Muscle of leg (tissue), 16 donors: Measurements from ENCODE around the gene TMEM50A. TPM values are rescaled to one million over a fixed set of nuclear protein-coding genes. Genes with fewer than 3 reads are reported as not detected.
"Not testable (repeated sequence)": the region's sequence is repeated elsewhere in the genome, so short reads cannot be mapped to it uniquely, and the experiment has no call there.

Experiments used
- DNase-seq: peaks from one replicate; pipeline ENCODE4 v3.0.0; 2013
- H3K27ac ChIP-seq: one replicate; pipeline ENCODE4 v1.5.1; 2013; ENCODE audit warnings: mild to moderate bottlenecking, low read length, control low read depth
- H3K27me3 ChIP-seq: one replicate; pipeline ENCODE4 v1.6.1; 2013; ENCODE audit warnings: low read length; ENCODE audit not compliant: control insufficient read depth, insufficient read depth
- H3K36me3 ChIP-seq: one replicate; pipeline ENCODE4 v1.6.1; 2013; ENCODE audit warnings: low read length; ENCODE audit not compliant: control insufficient read depth, insufficient read depth
- H3K4me1 ChIP-seq: one replicate; pipeline ENCODE4 v1.6.1; 2013; ENCODE audit warnings: low read length; ENCODE audit not compliant: control insufficient read depth, insufficient read depth
- H3K4me3 ChIP-seq: one replicate; pipeline ENCODE4 v1.5.1; 2013; ENCODE audit warnings: low read length, control low read depth
- H3K9me3 ChIP-seq: replicated peaks from 2 replicates; pipeline ENCODE4 v1.6.1; 2013; ENCODE audit warnings: low read depth, low read length; ENCODE audit not compliant: control insufficient read depth
- WGBS: methylation state at CpG from one replicate; pipeline ENCODE4 v1.1.5; 2013; ENCODE audit warnings: missing lambda C conversion rate; ENCODE audit not compliant: insufficient coverage; 5-methylcytosine and 5-hydroxymethylcytosine counted together
- long read RNA-seq, 11 donors: transcript quantifications; one replicate each; lab custom pipeline, GENCODE V29; 2026
- polyA plus RNA-seq, 8 donors: library from polyadenylated mRNA; unstranded; fragments of 120-200 nt; gene quantifications; one replicate each; pipeline versions ENCODE4 v1.2.1 to v1.2.3, GENCODE V29; 2013; ENCODE audit warnings: inconsistent platforms in 1 of 8, low replicate concordance in 1 of 8; ENCODE audit not compliant: insufficient read length in 8 of 8, insufficient read depth in 1 of 8
- total RNA-seq: library from RNA; stranded (reverse); fragments of 120-200 nt; gene quantifications from one replicate; pipeline ENCODE4 v1.2.4, GENCODE V29; 2013

The TMEM50A gene
- total RNA-seq (39.2 TPM), polyA plus RNA-seq (10 to 100 TPM; 60.2 to 86.2 (median 68.3) TPM)
- long read RNA-seq, donor 1, transcript TMEM50A-201 (7 exons, 2,683 nt) = major isoform, 15 of 17 reads
- long read RNA-seq, donor 1, partial matches to known transcripts = 0 of 17 reads
- long read RNA-seq, donor 1, other reads (novel, unspliced or antisense) = 0 of 17 reads
- long read RNA-seq, donor 2, partial matches to known transcripts = 0 of 4 reads
- long read RNA-seq, donor 2, other reads (novel, unspliced or antisense) = 0 of 4 reads
- long read RNA-seq, donor 3, transcript TMEM50A-201 (7 exons, 2,683 nt) = major isoform, 24 of 27 reads
- long read RNA-seq, donor 3, partial matches to known transcripts = 0 of 27 reads
- long read RNA-seq, donor 3, other reads (novel, unspliced or antisense) = 0 of 27 reads
- long read RNA-seq, donor 4, transcript TMEM50A-201 (7 exons, 2,683 nt) = major isoform, 18 of 42 reads
- long read RNA-seq, donor 4, partial matches to known transcripts = 24 of 42 reads
- long read RNA-seq, donor 4, other reads (novel, unspliced or antisense) = 0 of 42 reads
- long read RNA-seq, donor 5, transcript TMEM50A-206 (6 exons, 776 nt) = minor isoform, 5 of 99 reads
- long read RNA-seq, donor 5, transcript TMEM50A-201 (7 exons, 2,683 nt) = major isoform, 68 of 99 reads
- long read RNA-seq, donor 5, partial matches to known transcripts = 24 of 99 reads
- long read RNA-seq, donor 5, other reads (novel, unspliced or antisense) = 0 of 99 reads
- long read RNA-seq, donor 6, transcript TMEM50A-201 (7 exons, 2,683 nt) = major isoform, 29 of 33 reads
- long read RNA-seq, donor 6, partial matches to known transcripts = 0 of 33 reads
- long read RNA-seq, donor 6, other reads (novel, unspliced or antisense) = 0 of 33 reads
- long read RNA-seq, donor 7, transcript TMEM50A-201 (7 exons, 2,683 nt) = major isoform, 39 of 46 reads
- long read RNA-seq, donor 7, partial matches to known transcripts = 5 of 46 reads
- long read RNA-seq, donor 7, other reads (novel, unspliced or antisense) = 0 of 46 reads
- long read RNA-seq, donor 8, transcript TMEM50A-201 (7 exons, 2,683 nt) = major isoform, 24 of 46 reads
- long read RNA-seq, donor 8, partial matches to known transcripts = 18 of 46 reads
- long read RNA-seq, donor 8, other reads (novel, unspliced or antisense) = 0 of 46 reads
- long read RNA-seq, donor 9, transcript TMEM50A-201 (7 exons, 2,683 nt) = major isoform, 21 of 40 reads
- long read RNA-seq, donor 9, partial matches to known transcripts = 15 of 40 reads
- long read RNA-seq, donor 9, other reads (novel, unspliced or antisense) = 0 of 40 reads
- long read RNA-seq, donor 10, transcript TMEM50A-201 (7 exons, 2,683 nt) = major isoform, 34 of 46 reads
- long read RNA-seq, donor 10, partial matches to known transcripts = 6 of 46 reads
- long read RNA-seq, donor 10, other reads (novel, unspliced or antisense) = 0 of 46 reads
- long read RNA-seq, donor 11, transcript TMEM50A-201 (7 exons, 2,683 nt) = major isoform, 28 of 39 reads
- long read RNA-seq, donor 11, partial matches to known transcripts = 9 of 39 reads
- long read RNA-seq, donor 11, other reads (novel, unspliced or antisense) = 0 of 39 reads

DNA sequence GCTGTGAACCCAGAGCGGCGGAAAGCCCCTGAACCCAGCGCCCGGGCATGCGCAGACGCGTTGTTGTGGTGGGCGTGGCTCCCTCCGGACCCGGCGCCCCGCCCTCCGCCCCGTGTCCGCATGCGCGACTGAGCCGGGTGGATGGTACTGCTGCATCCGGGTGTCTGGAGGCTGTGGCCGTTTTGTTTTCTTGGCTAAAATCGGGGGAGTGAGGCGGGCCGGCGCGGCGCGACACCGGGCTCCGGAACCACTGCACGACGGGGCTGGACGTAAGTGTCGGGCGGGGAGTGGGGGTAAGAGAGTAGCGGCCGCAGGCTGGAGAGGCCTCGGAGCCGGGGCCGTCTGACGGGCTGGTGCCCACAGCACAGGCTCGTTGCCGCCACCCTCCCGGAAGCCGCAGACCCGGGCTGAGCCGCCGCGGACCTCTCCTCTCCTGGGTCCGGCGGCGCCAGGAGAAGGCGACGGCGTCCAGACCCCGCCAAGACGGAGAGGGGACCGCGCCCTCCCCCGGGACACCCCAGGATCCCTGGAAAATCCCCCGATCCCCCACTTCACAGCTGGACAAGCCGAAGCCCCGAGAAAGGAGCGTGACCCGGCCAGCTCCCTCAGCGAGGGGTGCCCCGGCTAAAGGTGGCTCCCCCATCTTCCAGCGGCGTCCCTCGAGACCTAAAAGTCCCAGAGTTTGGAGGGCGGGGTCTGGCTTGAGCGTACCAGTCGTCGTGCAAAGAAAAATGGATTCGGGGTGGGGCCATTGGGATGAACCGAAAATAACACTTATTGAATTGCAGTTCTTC lies at the start of gene TMEM50A:
Gene TMEM50A (plus strand): TSS at position 147 of the 794 bp plus-strand sequence. CDS start 2,153 bp downstream, outside the sequence.
- peak; percentile 94 for DNase-seq
- no peaks in the 10 kb centered on the region for H3K27me3 ChIP-seq
- no peaks in the 10 kb centered on the region for H3K36me3 ChIP-seq
- no peaks in the 10 kb centered on the region for H3K9me3 ChIP-seq
- no peaks in the 10 kb centered on the region for H3K4me1 ChIP-seq
- peak within 1 kb of the TSS; percentile 99 for H3K4me3 ChIP-seq
- WGBS = under 1% methylated on average over 51 of the region's 75 CpGs
- H3K27ac ChIP-seq = peak within 1 kb of the TSS; percentile 99

DNA sequence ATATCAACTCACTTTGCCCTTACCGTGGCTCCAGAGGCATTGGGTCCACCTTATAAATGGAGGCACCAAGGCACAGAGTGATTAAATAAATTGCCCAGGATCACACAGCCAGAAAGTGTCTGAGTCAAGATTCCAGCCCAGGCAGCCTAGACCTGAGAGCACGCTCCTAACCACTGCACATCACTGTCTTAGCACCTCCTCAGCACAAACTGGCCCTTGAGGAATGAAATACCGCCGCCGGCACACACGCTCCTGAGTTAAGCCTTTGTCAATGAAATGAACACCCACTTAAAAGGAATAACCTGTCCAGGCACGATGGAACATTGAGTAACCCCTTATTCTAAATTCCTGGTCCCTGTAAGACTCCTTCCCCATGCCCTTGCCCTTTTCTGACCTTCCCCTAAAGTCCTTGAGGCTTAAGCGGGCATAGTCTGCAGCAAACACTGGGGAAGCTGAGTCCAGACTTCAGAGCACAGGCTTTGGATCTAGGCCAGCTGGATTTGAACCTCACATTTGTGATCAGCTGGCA lies 49.5 kb upstream of the TMEM50A start:
- H3K9me3 ChIP-seq, H3K4me3 ChIP-seq, H3K27me3 ChIP-seq, DNase-seq, H3K36me3 ChIP-seq, H3K4me1 ChIP-seq, H3K27ac ChIP-seq: not testable (repeated sequence)
- no CpG with 5 or more reads among the region's 8 CpGs for whole genome bisulfite sequencing

DNA sequence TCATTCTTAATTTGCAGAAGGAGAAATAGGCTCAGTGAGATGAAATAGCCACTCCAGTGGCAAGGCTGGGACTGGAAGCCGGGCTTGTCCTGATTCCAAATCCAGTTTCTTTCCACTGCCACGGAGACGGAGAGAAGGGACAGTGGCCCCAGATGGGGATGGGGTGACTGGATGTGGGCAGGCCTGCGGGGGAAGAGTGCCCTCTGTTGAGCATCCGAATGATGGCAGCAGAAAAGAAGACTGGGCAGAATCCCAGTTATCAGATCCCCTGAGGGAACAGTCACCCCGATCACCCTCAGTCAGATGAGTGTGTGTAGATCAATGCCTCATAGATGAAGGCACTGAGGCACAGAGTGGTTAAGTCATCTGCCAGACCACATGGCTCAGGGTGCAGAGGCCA lies 48.1 kb upstream of the TMEM50A start:
- not testable (repeated sequence) for H3K27ac ChIP-seq, DNase-seq, H3K9me3 ChIP-seq, H3K4me1 ChIP-seq, H3K4me3 ChIP-seq, H3K27me3 ChIP-seq, H3K36me3 ChIP-seq
- WGBS = no CpG with 5 or more reads among the region's 6 CpGs

DNA sequence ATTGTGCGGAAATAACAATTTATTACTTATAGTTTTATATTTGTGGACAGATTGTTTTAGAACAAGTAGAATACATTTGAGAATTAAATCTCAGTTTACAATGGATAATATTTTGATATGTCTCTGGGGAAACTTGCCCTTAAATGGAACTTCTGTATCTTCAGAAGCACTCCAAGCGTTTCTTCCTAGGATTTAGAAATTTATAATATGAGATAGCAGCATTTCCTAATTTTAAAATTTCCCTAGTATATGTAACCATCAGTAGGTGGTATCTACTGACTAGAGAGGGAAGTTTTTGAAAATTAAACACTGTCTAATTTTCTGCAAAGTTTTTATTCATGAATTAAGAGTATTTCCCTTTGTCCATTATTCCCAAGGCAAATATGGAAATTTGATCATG lies 44.7 kb upstream of the TMEM50A start:
- DNase-seq, H3K36me3 ChIP-seq, H3K27me3 ChIP-seq, H3K4me1 ChIP-seq, H3K4me3 ChIP-seq, H3K27ac ChIP-seq, H3K9me3 ChIP-seq: not testable (repeated sequence)
- WGBS = no CpG with 5 or more reads among the region's 2 CpGs

DNA sequence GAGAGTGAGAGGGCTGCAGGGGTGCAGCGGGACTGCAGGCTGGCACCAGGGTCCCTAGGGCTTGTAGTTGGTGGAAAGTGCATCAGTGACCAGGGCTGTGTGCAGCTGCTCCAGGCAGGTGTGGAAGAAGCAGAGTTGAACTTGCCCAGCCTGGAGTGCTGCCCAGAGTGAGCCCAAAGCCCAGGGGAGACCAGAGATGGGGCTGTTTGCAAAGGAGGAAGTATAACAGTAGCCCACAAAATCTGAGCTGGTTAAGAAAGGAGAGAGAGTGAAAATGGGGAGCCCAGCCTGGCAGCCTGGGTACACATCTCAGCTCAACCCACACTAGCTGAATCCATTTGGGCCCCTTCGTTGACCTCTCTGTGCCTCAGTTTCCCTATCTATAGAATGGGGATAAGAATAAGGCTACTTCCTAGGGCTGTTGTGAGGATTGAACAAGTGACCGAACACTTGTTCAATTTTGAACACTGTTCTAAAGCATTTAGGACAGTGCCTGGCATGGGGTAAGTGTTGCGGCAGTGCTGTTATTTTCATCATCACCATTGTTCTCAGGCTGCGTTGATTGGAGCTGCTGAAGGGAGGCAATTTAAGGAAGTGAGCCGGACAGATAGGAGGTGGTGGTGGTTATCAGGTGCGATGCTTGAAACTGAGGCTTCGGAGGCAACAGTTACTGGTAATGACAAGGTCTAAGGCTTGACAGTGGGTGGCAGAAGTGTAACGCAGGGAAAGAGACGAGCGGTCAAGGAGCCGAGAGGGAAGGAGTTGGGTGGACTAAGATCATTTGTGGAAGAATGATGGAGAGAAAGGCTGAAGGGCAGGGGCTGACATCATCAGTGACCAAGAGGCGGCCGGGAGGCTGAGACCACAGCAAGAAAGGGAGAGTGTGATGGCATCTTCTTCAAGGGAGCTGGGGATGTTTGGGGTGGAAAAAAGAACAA lies 43.0 kb upstream of the TMEM50A start:
- not testable (repeated sequence) for H3K27me3 ChIP-seq, H3K4me3 ChIP-seq, H3K36me3 ChIP-seq, H3K27ac ChIP-seq, H3K9me3 ChIP-seq, DNase-seq, H3K4me1 ChIP-seq
- WGBS = no CpG with 5 or more reads among the region's 14 CpGs

DNA sequence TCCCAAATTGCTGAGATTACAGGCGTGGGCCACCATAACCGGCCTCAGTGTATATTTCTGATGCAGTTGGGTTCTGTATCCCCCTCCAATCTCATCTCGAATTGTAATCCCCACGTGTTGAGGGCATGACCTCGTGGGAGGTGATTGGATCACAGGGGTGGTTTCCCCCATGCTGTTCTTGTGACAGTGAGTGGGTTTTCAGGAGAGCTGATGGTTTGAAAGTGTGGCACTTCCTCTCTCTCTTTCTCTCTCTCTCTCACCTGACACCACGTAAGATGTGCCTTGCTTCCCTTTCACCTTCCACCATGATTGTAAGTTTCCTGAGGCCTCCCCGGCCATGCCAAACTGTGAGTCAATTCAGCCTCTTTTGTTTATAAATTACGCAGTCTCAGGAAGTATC lies 41.6 kb upstream of the TMEM50A start:
- not testable (repeated sequence) for DNase-seq, H3K9me3 ChIP-seq, H3K4me1 ChIP-seq, H3K27me3 ChIP-seq, H3K27ac ChIP-seq, H3K4me3 ChIP-seq, H3K36me3 ChIP-seq
- WGBS = no CpG with 5 or more reads among the region's 8 CpGs

DNA sequence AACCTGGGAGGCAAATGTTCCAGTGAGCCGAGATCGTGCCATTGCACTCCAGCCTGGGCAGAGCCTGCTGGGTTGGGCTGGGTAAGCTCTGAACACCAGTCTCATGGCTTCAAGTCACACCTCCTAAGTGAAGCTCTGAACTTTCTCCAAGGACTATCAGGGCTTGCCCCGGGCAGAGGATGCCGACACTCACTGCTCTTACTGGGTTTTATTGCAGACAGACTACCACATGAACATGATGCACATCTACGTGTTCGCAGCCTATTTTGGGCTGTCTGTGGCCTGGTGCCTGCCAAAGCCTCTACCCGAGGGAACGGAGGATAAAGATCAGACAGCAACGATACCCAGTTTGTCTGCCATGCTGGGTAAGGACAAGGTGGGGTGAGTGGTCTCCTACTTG lies 37.4 kb upstream of the TMEM50A start:
- H3K4me3 ChIP-seq, H3K4me1 ChIP-seq, H3K36me3 ChIP-seq, H3K27me3 ChIP-seq, H3K9me3 ChIP-seq, H3K27ac ChIP-seq, DNase-seq: not testable (repeated sequence)
- no CpG with 5 or more reads among the region's 9 CpGs for WGBS

DNA sequence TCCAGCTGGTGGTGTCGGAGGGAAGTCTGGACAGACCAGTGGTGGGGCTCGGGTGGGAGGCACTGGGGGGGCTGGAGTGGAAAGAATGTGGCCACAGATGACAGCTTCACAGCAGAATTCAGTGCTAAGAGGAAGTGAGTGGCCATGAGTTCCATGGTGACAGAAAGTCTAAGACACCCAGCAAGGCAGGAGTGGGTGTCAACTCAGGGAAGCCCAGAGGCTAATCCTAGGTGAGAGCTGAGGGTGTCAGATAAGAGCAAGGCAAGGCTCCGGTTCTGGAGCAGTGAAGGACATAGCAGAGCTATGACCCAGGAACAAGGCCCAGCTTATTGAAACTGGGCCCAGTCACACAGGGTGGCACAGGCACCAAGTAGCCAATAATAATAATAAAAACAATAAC lies 35.8 kb upstream of the TMEM50A start:
- not testable (repeated sequence) for H3K4me1 ChIP-seq, DNase-seq, H3K9me3 ChIP-seq, H3K27me3 ChIP-seq, H3K4me3 ChIP-seq, H3K27ac ChIP-seq, H3K36me3 ChIP-seq
- no CpG with 5 or more reads among the region's 3 CpGs for WGBS
